CD4-positive, alpha-beta T cell treated with Interferon alpha-2 for 1 hour (primary cell): ENCODE measurements around the gene SDC1.

ENCODE experiments used
- DNase-seq, 2 donors: peaks; one replicate each; pipeline ENCODE4 v3.0.0-alpha.2; 2020 to 2022

SDC1 gene

DNA sequence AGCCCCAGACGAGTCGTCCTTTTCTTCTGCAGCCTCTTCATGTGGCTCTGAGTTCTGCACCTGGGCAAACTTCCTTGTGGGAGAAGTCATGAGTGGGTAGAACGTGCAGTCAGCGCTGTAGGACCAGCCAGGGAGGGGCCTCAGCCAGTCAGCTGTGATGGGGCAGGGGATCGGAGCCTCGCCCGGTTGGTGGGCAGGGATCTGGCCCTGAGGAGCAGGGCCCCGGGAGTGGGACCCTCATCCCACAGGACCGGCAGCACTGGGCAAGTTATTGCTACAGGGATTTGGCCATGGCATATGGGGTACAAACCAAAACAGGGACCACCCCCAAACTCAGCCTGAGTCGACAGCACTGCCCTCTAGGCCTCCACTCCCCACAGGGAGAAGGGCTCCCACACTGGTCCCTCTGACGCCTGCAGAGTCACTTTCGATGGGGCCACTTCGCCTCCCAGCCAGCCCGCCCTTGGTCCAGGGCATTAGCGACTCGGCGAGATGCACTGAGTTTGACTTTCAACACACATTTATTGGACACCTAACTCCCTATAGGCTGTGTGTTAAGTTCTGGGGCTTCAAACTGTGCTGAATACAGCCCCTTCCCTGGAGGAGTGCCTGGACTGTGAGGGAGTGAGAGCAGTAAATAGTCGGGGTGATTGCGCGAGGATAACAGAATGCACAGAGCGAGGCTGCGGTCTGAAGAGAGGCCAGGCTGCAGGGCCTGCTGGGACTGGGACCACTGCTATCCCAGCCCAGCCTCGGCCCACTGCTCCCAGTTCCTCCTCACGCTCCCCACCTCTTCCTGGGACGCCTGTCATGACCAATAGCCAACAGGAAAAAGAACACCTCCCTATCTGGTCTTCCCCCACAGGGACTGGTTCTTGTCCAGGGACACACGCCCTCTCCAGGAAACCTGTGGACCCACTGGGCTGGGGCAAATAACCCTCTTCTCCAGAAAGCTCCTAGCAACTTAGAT, 55.9 kb downstream of the SDC1 start:
- no peak for DNase-seq

DNA sequence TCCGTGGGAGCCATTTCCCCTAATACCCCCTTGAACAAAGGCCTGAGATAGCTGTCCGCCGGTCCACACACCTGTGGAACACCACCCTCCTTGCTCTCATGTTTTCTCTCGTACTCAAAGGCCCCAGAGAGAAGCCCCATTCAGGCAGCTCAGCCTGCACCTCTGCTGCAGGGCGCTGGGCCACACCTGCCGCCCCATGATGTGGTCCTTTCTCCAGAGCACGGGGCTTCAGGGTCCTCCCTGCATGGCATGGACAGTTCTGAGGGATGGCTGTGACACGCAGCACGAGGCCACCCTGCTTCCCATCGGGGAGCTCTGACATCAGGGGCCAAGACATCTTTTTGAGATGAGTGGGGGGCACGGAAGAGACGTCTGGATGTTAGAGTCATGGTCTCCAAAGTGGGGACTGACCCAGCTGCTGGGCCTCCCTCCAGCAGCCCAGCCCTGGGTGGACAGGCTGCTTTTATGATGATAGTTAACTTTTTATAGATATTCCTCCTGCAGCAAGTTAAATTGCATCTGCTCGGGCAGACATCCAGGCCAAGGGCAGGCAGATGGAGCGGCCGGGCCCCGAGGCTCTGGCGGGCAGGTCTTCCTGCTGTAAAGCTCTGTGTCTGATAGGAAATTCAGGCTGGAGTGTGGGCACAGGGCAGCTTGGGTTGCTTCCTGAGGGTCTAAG, 56.7 kb downstream of the SDC1 start:
- no peak for DNase-seq

DNA sequence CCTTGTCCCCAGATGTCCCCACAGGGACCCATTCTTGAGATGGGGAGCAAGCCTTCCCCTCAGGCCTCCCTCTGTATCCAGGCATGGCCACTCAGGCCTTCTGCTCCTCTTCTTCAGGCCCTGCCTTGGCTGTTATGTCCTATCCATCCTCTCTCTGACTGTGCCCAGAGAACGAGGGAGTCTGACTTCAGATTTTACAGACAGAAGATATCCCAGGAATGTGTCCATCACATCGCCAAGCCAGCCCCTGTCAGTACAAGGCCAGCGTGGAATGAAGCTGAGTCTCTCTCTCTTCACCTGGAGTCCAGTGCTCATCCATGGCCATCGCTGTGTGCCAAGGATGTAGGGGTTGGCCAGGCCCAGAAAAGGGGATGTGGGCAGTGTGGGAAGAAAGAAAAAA, 57.6 kb downstream of the SDC1 start:
- DNase-seq, result no peak

DNA sequence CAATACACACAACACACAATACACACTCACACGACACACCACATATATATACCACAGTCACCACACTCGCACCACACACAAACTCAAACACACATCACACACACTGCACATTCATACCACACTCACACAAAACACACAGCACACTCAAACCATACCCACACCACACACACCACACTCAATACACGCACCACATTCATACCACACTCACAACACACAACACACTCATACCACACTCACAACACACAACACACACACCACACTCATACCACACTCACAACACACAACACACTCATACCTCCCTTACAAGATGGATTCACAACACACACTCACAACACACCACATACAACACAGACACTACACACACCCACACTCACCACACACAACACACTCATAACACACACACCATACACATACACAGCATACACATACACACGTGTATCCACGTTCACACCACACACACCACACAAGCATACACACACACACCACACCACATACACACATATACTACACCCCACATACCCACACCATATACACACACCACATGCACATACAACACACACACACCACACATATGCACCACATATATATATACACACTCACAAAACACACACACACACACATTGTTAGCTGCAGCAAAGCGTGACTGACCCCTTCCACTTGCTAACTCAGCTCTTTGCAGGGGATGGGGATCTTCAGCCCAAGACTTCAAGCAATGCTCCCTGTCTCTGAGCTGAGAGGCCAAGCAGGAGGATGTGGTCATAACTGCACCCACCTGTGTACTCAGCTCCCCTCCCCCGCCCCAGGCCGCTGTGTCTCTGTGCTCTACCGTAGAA, 59.0 kb downstream of the SDC1 start:
- no peak for DNase-seq

DNA sequence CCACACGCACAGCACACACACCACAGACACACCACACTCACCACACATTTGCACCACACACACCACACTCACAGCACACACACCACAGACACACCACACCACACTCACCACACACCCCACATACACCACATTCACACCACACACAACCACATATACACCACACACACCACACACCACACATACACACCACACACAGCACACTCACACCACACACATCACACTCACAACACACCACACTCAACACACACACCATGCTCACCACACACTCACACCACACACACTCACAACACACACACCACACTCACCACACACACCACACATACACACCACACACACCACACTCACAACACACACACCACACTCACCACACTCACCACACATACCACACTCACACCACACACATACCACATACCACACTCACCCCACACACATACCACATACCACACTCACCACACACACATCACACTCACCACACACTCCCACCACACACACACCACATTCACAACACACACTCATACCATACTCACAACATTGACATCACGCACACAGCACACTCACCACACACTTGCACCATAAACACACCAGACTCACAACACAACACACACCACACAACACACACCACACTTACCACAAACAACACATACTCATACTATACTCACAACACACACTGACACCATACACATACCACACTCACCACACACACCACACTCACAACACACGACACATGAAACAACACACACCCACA, 60.0 kb downstream of the SDC1 start:
- no peak for DNase-seq

DNA sequence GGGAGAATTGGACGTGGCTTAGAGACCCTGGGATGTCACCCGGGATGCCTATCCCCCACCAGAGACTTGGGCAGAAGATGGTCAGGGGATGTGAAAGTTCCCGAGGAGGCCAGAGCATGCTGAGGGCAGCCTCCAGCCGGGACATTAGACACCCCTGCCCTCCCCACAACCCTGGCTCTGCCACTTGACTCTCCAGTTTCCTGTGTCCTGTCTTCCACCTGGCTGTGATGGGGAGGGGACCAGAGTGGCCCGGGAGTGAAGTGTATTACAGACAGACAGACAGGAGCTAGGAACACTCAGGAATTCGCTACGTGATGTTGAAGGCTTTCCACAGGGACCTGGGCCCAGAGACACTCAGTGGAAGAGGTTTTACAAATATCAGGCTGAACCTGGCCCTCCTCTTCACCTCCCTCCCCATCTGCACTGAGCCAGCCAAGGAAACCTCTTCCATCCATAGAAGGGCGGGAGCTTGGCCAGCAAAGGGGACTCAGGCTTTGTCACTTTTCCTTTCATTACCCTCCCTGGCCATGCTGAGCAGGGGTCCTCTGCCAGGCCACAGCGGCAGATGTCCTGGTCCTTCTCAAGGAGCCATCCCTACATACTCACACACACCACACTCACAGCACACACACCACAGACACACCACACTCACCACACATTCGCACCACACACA, 60.7 kb downstream of the SDC1 start:
- no peak for DNase-seq

DNA sequence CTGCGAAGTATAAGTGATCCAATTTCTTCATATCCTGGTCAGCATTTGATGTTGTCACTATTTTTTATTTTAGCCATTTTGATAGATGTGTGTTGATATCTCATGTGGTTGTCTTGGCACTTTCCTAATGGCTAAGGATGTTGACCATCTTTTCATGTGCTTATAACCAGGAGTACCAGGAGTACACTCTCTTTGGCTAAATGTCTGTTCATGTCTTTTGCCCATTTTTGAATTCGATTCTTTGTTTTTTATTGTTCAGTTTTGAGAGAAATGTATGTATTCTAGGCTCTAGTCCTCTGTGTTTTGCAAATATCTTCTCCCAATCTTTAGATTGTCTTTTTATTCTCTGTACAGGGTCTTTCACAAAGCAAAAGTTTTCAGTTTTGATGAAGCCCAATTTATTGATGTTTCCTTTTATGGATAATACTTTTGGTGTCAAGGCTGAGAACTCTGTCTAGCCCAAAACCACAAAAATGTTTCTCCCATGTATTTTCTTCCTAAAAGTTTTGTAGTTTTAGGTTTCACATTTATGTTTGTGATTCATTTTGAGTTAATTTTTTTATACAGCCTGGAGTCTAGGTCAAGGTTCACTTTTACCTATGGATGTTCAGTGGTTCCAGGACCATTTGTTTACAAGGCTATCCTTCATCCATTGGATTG, 65.4 kb downstream of the SDC1 start:
- DNase-seq, result no peak

DNA sequence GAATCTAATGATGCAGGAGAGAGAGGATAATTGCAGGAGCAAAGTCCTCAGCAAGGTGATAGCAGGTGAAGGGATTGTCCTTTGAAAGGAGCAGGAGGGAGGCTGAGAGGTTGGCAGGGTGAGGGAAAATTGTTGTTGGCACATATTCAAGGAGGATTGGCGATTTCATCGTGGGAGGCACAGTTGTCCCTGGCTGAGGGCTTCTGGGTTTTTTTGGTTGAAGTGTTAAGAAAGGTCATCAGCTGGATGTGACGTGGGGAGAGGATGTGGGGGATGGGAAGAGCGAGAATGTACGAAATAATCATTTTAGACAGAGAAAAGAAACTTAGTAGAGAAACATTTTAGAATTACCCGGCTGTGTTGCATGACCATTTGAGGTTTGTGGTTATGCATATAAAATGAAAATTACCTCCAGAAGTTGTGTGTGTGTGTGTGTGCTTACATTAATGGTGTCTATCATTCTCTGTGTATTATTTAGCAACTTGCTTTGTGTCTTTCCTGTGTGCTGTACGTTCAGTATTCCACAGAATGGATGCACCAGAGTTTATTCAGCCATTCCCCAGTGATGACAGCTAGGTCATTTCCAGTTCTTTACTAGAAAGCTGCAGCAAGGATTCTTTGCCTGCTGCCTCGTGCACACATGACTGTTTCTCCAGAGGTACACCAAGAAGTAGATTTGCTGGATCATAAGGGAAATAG, 67.6 kb downstream of the SDC1 start:
- DNase-seq, result no peak

DNA sequence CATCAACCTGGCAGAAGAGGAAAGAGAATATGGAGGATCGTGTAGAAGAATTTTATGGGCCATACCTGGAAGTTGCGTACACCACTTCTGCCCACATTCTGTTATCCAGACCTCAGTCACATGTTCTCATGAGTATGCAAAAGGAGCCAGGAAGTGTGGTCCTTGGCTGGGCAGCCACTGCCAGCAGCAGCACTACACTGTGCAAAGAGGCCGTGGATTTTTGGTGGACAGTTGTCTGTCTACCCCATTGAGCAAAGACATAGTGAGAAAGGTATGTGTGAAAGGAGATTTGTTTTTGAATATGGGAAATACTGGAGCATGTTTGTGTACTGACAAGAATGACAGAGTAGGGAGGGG, 68.1 kb downstream of the SDC1 start:
- no peak for DNase-seq

DNA sequence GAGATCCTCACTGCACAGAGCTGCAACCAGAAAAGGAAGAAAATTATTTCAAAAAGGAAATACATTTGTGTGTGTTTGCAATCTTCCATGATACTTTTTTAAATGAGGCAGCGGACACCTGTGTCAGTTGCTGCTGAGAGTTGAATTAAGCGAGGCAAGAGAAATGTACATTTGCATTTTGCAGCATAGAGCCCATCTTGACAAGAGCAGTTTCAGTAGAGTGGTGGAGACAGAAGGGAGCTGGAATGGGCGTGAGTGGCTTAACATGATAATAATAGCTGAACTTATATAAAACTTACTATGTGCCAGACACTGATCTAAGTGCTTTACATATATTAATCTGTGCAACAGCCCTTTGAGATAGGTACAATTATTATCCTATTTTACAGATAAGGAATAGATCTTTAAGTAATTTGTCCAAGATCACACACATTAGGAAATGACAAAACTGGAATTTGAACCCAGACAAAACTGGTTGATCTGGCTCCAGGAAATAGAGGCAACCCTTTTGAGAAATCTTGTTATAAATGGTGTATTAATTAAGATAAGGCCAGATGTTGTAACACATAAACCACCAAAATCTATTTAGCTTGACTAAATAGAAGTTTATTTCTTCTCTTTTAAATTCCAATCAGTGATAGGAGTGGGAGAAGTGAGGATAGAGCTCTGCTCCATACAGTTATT, 68.7 kb downstream of the SDC1 start:
- DNase-seq, result no peak

DNA sequence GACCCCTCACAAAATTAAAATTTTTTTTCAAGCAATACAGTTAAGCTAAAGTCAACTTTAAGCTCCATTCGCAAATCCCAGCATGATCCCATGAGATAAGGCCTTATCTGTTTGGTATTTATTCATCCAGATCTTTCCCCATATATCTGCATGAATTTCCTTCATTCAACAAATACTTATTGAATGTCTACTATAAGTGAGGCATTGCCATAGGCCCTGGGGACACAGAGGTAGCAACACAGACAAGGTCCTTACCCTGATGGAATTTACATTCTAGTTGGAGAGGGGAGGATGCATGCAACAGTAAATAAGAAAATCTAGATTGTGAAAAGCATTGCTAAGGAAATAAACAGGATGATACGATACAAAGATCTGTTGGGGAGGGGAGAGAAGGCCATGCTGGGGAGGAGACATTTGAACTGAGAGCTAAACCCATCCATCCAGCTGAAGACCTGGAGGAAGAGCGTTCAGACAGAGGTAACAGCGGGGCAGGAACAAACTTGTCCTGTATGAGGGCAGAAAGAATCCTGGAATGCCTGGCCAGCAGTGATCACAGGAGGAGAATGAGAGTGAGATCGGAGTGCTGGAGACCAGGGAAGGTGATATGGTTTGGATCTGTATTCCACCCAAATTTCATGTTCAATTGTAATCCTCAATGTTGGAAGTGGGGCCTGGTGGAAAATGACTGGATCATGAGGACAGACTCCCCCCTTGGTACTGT, 71.6 kb downstream of the SDC1 start:
- DNase-seq, result no peak

DNA sequence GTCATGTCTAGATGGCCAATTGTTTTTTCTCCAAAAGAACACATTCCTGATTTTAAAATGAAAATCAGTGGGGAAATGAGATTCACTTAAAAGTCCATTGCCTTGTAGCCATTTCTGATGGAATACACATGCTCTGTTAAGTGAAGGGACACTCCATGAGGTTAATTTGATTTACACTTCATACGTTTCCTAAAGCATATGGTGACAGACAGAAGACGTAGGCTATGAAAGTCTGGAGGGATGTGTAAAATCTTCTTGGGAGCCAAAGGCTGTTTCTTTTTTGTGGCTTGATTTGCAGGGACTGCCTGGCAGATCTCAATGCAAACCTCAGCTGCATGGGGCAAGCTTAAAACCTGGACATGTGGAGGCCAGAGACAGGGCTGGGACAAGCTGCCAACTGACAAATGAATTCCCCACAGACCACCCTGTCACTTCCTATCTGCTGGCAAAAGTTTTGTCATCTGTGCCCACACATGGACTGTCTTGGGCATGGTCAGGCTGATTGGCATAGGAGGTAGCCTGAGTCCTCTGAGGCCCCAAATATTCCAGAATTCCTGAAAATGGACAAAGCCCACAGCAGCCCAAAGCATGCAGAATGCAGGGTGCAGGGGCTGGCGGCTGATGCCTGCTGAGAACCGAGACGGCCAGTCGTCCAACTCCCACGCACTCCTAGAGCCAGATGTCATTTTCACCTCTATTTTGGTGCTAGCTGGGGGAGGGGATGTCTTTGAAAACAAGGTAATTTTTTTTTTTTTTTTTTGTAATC, 73.9 kb downstream of the SDC1 start:
- no peak for DNase-seq
